K562 (cell line): Measurements from ENCODE around the gene JAKMIP2. TPM values are rescaled to one million over a fixed set of nuclear protein-coding genes. Genes with fewer than 3 reads are reported as not detected.

Experiments
- ATAC-seq: fragments of 200-7000 bp; cut with Tn5 transposase; 3 replicates; pipeline ENCODE4 v1.9.1; 2020; ENCODE audit warnings: moderate library complexity
- BruUV-seq: library from RNA; stranded (reverse); fragments of 400-500 nt; replicated peaks from 2 replicates; lab custom pipeline; 2021; lab: Mats Ljungman, UMichigan
- CTCF ChIA-PET: fragments of 300-600 bp; formaldehyde crosslinking; extraction: SDS; loops from one replicate; lab custom pipeline; 2021; ENCODE audit warnings: low intra/inter-chr PET ratio; lab: Yijun Ruan, JAX
- POLR2A ChIA-PET: fragments of 300-600, 350-650 bp; sonication (Branson Sonifier 250); formaldehyde crosslinking; extraction: SDS; loops from one replicate; lab custom pipeline; 2021; ENCODE audit warnings: antibody characterized with exemption, inconsistent platforms; lab: Yijun Ruan, JAX
- DNase-seq, 4 experiments: peaks; one replicate each; pipeline versions ENCODE4 v3.0.0 to v3.0.0-alpha.2; 2011 to 2018; ENCODE audit warnings: low spot score in 3 of 4, mixed read lengths in 3 of 4; ENCODE audit errors: extremely low read depth in 1 of 4
- FAIRE-seq: peaks from 2 replicates; lab custom pipeline; 2011; peaks lifted over from hg19 to GRCh38; lab: Jason Lieb, UNC
- H2AFZ ChIP-seq: 2 replicates; pipeline ENCODE4 v1.6.0; 2011; ENCODE audit warnings: low read depth, low read length, control low read depth, inconsistent platforms
- H3K27ac ChIP-seq: fragments of 200-600 bp; 3 replicates; pipeline ENCODE4 v1.8.0; 2011; ENCODE audit warnings: low read depth, mild to moderate bottlenecking, control low read depth, inconsistent platforms, low read length, moderate library complexity, mixed read lengths; ENCODE audit errors: extremely low read depth
- H3K27me3 ChIP-seq, 2 experiments: fragments of 300-600 bp in 1 of 2; 2 replicates in 1 of 2; 3 replicates in 1 of 2; pipeline versions ENCODE4 v1.6.0 to v1.8.0; 2011; ENCODE audit warnings: inconsistent platforms in 2 of 2, low read length in 2 of 2, mild to moderate bottlenecking in 1 of 2, mixed read lengths in 1 of 2, moderate library complexity in 1 of 2; ENCODE audit not compliant: control insufficient read depth in 2 of 2, insufficient read depth in 2 of 2
- H3K36me3 ChIP-seq: fragments of 300-600 bp; 3 replicates; pipeline ENCODE4 v1.8.0; 2011; ENCODE audit warnings: mild to moderate bottlenecking, low read length, inconsistent platforms; ENCODE audit not compliant: control insufficient read depth, insufficient read depth
- H3K4me1 ChIP-seq, 2 experiments: fragments of 200-600 bp in 1 of 2; replicated peaks in 1 of 2; 2 replicates in 1 of 2; 3 replicates in 1 of 2; pipeline versions ENCODE4 v1.5.1 to v1.8.0; 2011; ENCODE audit warnings: inconsistent platforms in 2 of 2, low read length in 2 of 2, mild to moderate bottlenecking in 1 of 2, mixed read lengths in 1 of 2, moderate library complexity in 1 of 2; ENCODE audit not compliant: control insufficient read depth in 2 of 2, insufficient read depth in 2 of 2
- H3K4me2 ChIP-seq: 2 replicates; pipeline ENCODE4 v1.6.1; 2011; ENCODE audit warnings: low read length, control low read depth, inconsistent platforms, mixed read lengths; ENCODE audit not compliant: insufficient read depth
- H3K4me3 ChIP-seq: fragments of 200-600 bp; sonication (generic), shearing (Covaris generic); 2 replicates; pipeline ENCODE4 v1.5.1; 2016; ENCODE audit warnings: control low read depth, inconsistent platforms
- H3K79me2 ChIP-seq: fragments of 200-600 bp; 3 replicates; pipeline ENCODE4 v1.8.0; 2011; ENCODE audit warnings: low read length, inconsistent platforms; ENCODE audit not compliant: control insufficient read depth, insufficient read depth
- H3K9ac ChIP-seq, 2 experiments: 2 replicates each; pipeline versions ENCODE4 v1.6.0 to v1.6.1; 2011; ENCODE audit warnings: low read depth in 2 of 2, low read length in 2 of 2, control low read depth in 1 of 2, inconsistent platforms in 1 of 2, mild to moderate bottlenecking in 1 of 2, mixed read lengths in 1 of 2; ENCODE audit not compliant: insufficient read depth in 1 of 2
- H3K9me1 ChIP-seq: one replicate; pipeline ENCODE4 v1.6.0; 2011; ENCODE audit warnings: inconsistent platforms, mild to moderate bottlenecking, low read length, moderate library complexity; ENCODE audit not compliant: control insufficient read depth, insufficient read depth
- H3K9me3 ChIP-seq: replicated peaks from 2 replicates; pipeline ENCODE4 v1.5.1; 2011; ENCODE audit warnings: low read depth, low read length, inconsistent platforms; ENCODE audit not compliant: control insufficient read depth, insufficient read depth
- H4K20me1 ChIP-seq: replicated peaks from 2 replicates; pipeline ENCODE4 v1.6.1; 2011; ENCODE audit warnings: low read length, inconsistent platforms, mixed read lengths; ENCODE audit not compliant: control insufficient read depth, insufficient read depth
- MXI1 ChIP-seq: IDR thresholded peaks from 2 replicates; pipeline ENCODE4 v1.6.1; 2011; ENCODE audit warnings: low read depth, mild to moderate bottlenecking, improper control_type of control experiment, low read length
- ZNF561 ChIP-seq: fragments of 450-650 bp; formaldehyde crosslinking; conservative IDR thresholded peaks from 2 replicates; pipeline ENCODE4 v1.4.0; 2020; ENCODE audit warnings: mild to moderate bottlenecking, moderate library complexity
- ZNF79 ChIP-seq: fragments of 250-450 bp; sonication (Bioruptor Pico); IDR thresholded peaks from 2 replicates; pipeline ENCODE4 v1.4.0; 2020; ENCODE audit warnings: low read depth, mild to moderate bottlenecking, moderate library complexity
- WGBS: fragments of 100-300 bp; shearing (Covaris generic); methylation state at CpG from one replicate; pipeline ENCODE4 v1.1.6; 2016; ENCODE audit warnings: low coverage, mixed read lengths; ENCODE audit not compliant: insufficient coverage; ENCODE audit errors: missing lambda C conversion rate; 5-methylcytosine and 5-hydroxymethylcytosine counted together
- in situ Hi-C: fragments of 300-500 bp; cut with MboI; formaldehyde crosslinking; loops from 4 replicates; pipeline ENCODE4 v1.15.0; 2018; ENCODE audit warnings: inconsistent platforms, mixed read lengths
- intact Hi-C: fragments of 100-400 bp; cut with micrococcal nuclease; formaldehyde crosslinking; loops from 2 replicates; pipeline ENCODE4 v1.14.2; 2022
- polyA plus RNA-seq, 8 experiments: library from polyadenylated mRNA; depleted of rRNA in 4 of 8; stranded (reverse) in 5 of 8; unstranded in 3 of 8; fragments of >200 nt; fragmentation: Nextera tagmentation in 2 of 8; fragmentation: Illumina TruSeq in 1 of 8; extraction: Ambion mirVana in 2 of 8; extraction: Trizol in 1 of 8; gene quantifications; 2 replicates each; pipeline versions ENCODE4 v1.2.1 to v1.2.3, GENCODE V29; 2011 to 2014; ENCODE audit warnings: inconsistent platforms in 1 of 8, missing spikeins in 1 of 8
- total RNA-seq, 7 experiments: library from RNA; depleted of rRNA in 6 of 7; stranded (reverse); fragments of >200 nt in 6 of 7; fragmentation: Illumina TruSeq in 2 of 7; extraction: Trizol in 2 of 7; gene quantifications; 2 replicates each; pipeline versions ENCODE4 v1.2.1 to v1.2.3, GENCODE V29; 2011 to 2021; ENCODE audit warnings: low replicate concordance in 1 of 7
- TF ChIP-seq, protein P1 (sequence below), 2 experiments: fragments of 200-800 bp in 1 of 2; sonication (Bioruptor generic) in 1 of 2; sonication (generic) in 1 of 2; formaldehyde crosslinking in 1 of 2; IDR thresholded peaks in 1 of 2; conservative IDR thresholded peaks in 1 of 2; 2 replicates each; pipeline versions ENCODE4 v1.5.0 to v1.6.1; 2016 to 2020; ENCODE audit warnings: missing compliant biosample characterization in 1 of 2, missing genetic modification characterization in 1 of 2, missing genetic modification reagents in 1 of 2

Gene JAKMIP2
- total and polyA plus RNA-seq, 9 of the 15 experiments (the other 6 are each of a cell fraction or from before 2014, with no cell fraction given) = not detected

DNA sequence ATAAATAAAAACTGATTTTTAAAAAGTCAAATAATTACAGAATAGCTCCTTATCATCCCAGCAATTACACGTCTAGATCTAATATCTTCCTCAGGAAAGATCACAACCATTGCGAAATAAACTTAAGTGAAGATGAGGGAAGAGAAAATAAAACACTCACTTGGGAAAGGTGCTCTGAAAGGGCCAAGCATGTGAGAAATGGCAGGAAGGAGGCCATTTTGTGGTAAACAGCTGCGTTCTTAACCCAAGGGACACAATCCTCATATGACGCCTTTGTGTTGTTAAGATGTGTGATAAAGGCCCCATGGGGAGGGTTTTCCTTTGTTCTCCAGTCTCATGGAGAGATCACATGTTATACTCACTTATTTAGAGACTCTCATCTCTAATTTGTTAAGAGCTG, 32.5 kb downstream of the JAKMIP2 start:
- BruUV-seq = no TSS peak
- intact Hi-C loops = no loop called here
- peak; percentile 37; the same call in 1 of the 2 replicates for TF ChIP-seq ZNF79 (CRISPR knock-in tag)
- no peak for TF ChIP-seq ZNF561 (CRISPR knock-in tag)
- TF ChIP-seq, protein P1, sequence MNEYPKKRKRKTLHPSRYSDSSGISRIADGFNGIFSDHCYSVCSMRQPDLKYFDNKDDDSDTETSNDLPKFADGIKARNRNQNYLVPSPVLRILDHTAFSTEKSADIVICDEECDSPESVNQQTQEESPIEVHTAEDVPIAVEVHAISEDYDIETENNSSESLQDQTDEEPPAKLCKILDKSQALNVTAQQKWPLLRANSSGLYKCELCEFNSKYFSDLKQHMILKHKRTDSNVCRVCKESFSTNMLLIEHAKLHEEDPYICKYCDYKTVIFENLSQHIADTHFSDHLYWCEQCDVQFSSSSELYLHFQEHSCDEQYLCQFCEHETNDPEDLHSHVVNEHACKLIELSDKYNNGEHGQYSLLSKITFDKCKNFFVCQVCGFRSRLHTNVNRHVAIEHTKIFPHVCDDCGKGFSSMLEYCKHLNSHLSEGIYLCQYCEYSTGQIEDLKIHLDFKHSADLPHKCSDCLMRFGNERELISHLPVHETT (CRISPR knock-in tag; conservative IDR thresholded peaks at IDR 0.05 in 1 of 2, IDR thresholded peaks at IDR 0.05 in 1 of 2) = 0 out of 4 replicates have a peak, but pooled peaks of 1 of the 2 experiments have one; percentile 5
- no peak for TF ChIP-seq MXI1
- TF ChIP-seq, all 486 proteins: peak for 2
- no peaks in the 10 kb centered on the region for H3K9me3 ChIP-seq
- no peaks in the 10 kb centered on the region for H3K4me1 ChIP-seq
- no peaks in the 10 kb centered on the region for H3K36me3 ChIP-seq
- no peak overlapping the region for H3K9ac ChIP-seq
- no peaks in the 10 kb centered on the region for H3K27me3 ChIP-seq
- H3K9me1 ChIP-seq = no peaks in the 10 kb centered on the region
- no peaks in the 10 kb centered on the region for H4K20me1 ChIP-seq
- H3K4me3 ChIP-seq = no peak overlapping the region
- in situ Hi-C loops = no loop called here
- WGBS = 0% methylated on average over 4 of the region's 4 CpGs
- no peak overlapping the region for H3K4me2 ChIP-seq
- FAIRE-seq (no peak), ATAC-seq (no peak), DNase-seq (no peak)
- H2AFZ ChIP-seq = no peak overlapping the region
- no peak overlapping the region for H3K27ac ChIP-seq
- ChIA-PET POLR2A (no interaction called here), CTCF (no interaction called here)
- no peaks in the 10 kb centered on the region for H3K79me2 ChIP-seq
